ENCODE data around the gene MLLT6.

The MLLT6 gene

GRCh38 chr17:38673707-38674013, 31.4 kb upstream of the MLLT6 start:
- TF ChIP-seq REST (IDR thresholded peaks at IDR 0.05; ENCODE audit: insufficient read depth in 1 of 2, low read depth in 2 of 2, low read length in 2 of 2) = no peak
- no peak for TF ChIP-seq SIN3A (IDR thresholded peaks at IDR 0.05; ENCODE audit: borderline replicate concordance, insufficient read depth, low read length)
- no peak for TF ChIP-seq TAF1 (IDR thresholded peaks at IDR 0.05; ENCODE audit: borderline replicate concordance, insufficient read depth, low read length)
- TF ChIP-seq POLR2AphosphoS5 (IDR thresholded peaks at IDR 0.05; ENCODE audit: low read depth, low read length) = no peak
- no peak for TF ChIP-seq FOXP2 (optimal IDR thresholded peaks at IDR 0.05; ENCODE audit: borderline replicate concordance, extremely low read depth, extremely low read length, insufficient read depth)

GRCh38 chr17:38674014-38674748, 30.9 kb upstream of the MLLT6 start:
- TF ChIP-seq TAF1 (IDR thresholded peaks at IDR 0.05; ENCODE audit: borderline replicate concordance, insufficient read depth, low read length) = no peak
- TF ChIP-seq POLR2AphosphoS5 (IDR thresholded peaks at IDR 0.05; ENCODE audit: low read depth, low read length) = no peak
- TF ChIP-seq REST (IDR thresholded peaks at IDR 0.05; ENCODE audit: insufficient read depth in 1 of 2, low read depth in 2 of 2, low read length in 2 of 2) = no peak
- no peak for TF ChIP-seq FOXP2 (optimal IDR thresholded peaks at IDR 0.05; ENCODE audit: borderline replicate concordance, extremely low read depth, extremely low read length, insufficient read depth)
- TF ChIP-seq SIN3A (IDR thresholded peaks at IDR 0.05; ENCODE audit: borderline replicate concordance, insufficient read depth, low read length) = no peak

GRCh38 chr17:38674749-38675615, 30.1 kb upstream of the MLLT6 start, which contains the start of gene EPOP:
TSS of gene EPOP (minus strand) at chr17:38674957. CDS start at chr17:38674495, 462 bp downstream.
- no peak for TF ChIP-seq REST (IDR thresholded peaks at IDR 0.05; ENCODE audit: insufficient read depth in 1 of 2, low read depth in 2 of 2, low read length in 2 of 2)
- peak; percentile 79 for TF ChIP-seq SIN3A (IDR thresholded peaks at IDR 0.05; ENCODE audit: borderline replicate concordance, insufficient read depth, low read length)
- TF ChIP-seq FOXP2 (optimal IDR thresholded peaks at IDR 0.05; ENCODE audit: borderline replicate concordance, extremely low read depth, extremely low read length, insufficient read depth) = peak; percentile 46
- TF ChIP-seq POLR2AphosphoS5 (IDR thresholded peaks at IDR 0.05; ENCODE audit: low read depth, low read length) = peak; percentile 55; the same call in 1 of the 2 replicates
- TF ChIP-seq TAF1 (IDR thresholded peaks at IDR 0.05; ENCODE audit: borderline replicate concordance, insufficient read depth, low read length) = no peak

GRCh38 chr17:38676706-38677504, 28.2 kb upstream of the MLLT6 start:
- TF ChIP-seq POLR2AphosphoS5 (IDR thresholded peaks at IDR 0.05; ENCODE audit: low read depth, low read length) (no peak), REST (IDR thresholded peaks at IDR 0.05; ENCODE audit: insufficient read depth in 1 of 2, low read depth in 2 of 2, low read length in 2 of 2) (no peak), SIN3A (IDR thresholded peaks at IDR 0.05; ENCODE audit: borderline replicate concordance, insufficient read depth, low read length) (no peak), TAF1 (IDR thresholded peaks at IDR 0.05; ENCODE audit: borderline replicate concordance, insufficient read depth, low read length) (no peak), FOXP2 (optimal IDR thresholded peaks at IDR 0.05; ENCODE audit: borderline replicate concordance, extremely low read depth, extremely low read length, insufficient read depth) (no peak)
